A549 treated with Hydrocortisone at 1 μM for 4 hours (cell line): ENCODE measurements around the gene AGT. TPM values are rescaled to one million over a fixed set of nuclear protein-coding genes. Genes with fewer than 3 reads are reported as not detected.

Source experiments
- total RNA-seq: library from RNA; stranded (reverse); fragments of 200-300 nt; extraction: Qiagen RNA extraction; gene quantifications from 5 replicates; pipeline ENCODE4 v1.2.3, GENCODE V29; 2022

AGT gene
- 0.05 to 0.24 TPM (median 0.13 TPM) in 5 replicates for total RNA-seq

DNA sequence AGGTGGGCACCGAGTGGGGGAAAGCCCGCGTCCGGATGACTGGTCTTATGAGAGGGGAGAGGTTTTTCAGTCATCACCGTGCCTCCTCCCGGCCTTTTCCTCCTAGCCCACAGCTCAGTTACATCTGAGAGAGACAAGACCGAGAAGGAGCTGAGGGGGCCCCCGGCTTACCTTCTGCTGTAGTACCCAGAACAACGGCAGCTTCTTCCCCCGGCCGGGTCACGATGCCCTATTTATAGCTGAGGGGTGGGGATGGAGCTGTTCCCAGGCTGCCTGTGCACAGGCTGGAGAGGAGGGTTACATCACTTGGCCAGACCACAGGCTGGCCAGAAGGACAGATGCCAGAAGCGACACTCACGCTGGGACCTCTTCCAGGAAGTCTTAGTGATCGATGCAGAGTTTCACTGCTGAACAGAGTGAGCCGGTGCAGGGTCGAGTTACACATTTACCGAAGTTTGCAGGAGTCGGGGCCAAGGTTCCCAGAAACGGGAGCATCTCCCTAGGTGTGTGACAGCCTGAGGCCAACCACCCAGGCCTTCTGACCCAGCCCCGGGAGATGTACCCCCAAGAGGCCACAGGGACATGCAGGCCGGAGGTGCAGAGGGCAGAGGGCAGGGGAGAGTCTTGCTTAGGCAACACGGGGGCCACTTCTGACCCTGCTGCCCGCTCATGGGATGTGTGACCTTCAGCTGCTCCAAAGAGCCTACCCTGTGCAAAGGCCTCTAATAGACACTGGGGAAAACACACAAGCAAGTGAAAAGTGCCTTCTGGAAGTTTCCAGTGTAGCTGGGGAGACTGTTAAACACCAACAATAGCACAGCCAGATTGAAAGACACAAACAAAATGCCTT, at the start of gene AGT:
TSS of gene AGT (minus strand) at position 208 of the 850 bp plus-strand sequence. CDS start 3,299 bp downstream, outside the sequence.

DNA sequence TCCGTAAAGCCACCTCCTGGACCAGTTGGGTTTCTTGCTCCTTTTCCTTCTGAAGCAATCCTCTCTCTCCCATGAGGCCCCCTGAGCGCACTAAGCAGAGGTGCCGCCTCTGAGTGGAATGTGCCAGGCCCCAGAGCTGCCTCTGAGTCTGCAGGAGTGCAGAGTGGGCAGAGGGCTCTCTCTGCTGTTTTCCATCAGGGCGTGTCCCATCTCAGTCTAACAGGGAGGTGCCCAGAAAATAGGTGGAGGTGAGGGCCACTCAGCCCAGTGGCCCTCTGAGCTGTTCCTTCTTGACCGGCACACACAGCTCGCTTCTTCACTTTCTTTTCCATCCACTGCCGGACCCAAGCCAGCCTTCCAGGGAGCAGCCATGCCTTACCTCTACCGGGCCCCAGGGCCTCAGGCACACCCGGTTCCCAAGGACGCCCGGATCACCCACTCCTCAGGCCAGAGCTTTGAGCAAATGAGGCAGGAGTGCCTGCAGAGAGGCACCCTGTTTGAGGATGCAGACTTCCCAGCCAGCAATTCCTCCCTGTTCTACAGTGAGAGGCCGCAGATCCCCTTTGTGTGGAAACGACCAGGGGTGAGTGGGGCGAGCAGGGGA, 33.3 kb upstream of the AGT start, which contains the start of gene CAPN9:
TSS of gene CAPN9 (plus strand) at position 262 of the 604 bp plus-strand sequence. CDS start at position 371, 109 bp downstream.

Other genes with a start within 250 kb of the AGT start
- 19.2 to 24.9 TPM (median 19.5 TPM) in 5 replicates for gene COG2, start 71.6 kb downstream of the AGT start, total RNA-seq
- gene CAPN9, start 33.3 kb upstream of the AGT start, total RNA-seq, result not detected in 5 replicates
- 16.3 to 21.3 TPM (median 18.6 TPM) in 5 replicates for gene C1orf198, start 154.4 kb upstream of the AGT start, total RNA-seq